H1 (cell line): ENCODE results near the gene DGKZ. TPM values are rescaled to one million over a fixed set of nuclear protein-coding genes. Genes with fewer than 3 reads are reported as not detected.

Experiments used
- ATF3 ChIP-seq: IDR thresholded peaks from 2 replicates; pipeline ENCODE4 v1.6.1; 2011; ENCODE audit warnings: low read depth, mild to moderate bottlenecking, low read length; ENCODE audit not compliant: insufficient read depth
- CEBPB ChIP-seq: IDR thresholded peaks from 2 replicates; pipeline ENCODE4 v1.6.1; 2012; ENCODE audit warnings: low read depth, low read length
- CHD1 ChIP-seq: IDR thresholded peaks from 2 replicates; pipeline ENCODE4 v1.6.1; 2012; ENCODE audit warnings: low read depth, low read length, improper control_type of control experiment
- CHD7 ChIP-seq: fragments of 300-600 bp; sonication (generic); IDR thresholded peaks from 2 replicates; pipeline ENCODE4 v1.7.1; 2012; ENCODE audit warnings: low read length, moderate library complexity, mild to moderate bottlenecking, inconsistent platforms; ENCODE audit not compliant: insufficient replicate concordance
- CREB1 ChIP-seq: IDR thresholded peaks from 2 replicates; pipeline ENCODE4 v1.6.1; 2012; ENCODE audit warnings: inconsistent platforms
- HDAC6 ChIP-seq: IDR thresholded peaks from one replicate; pipeline ENCODE4 v1.7.1; 2012; ENCODE audit warnings: low read depth, mild to moderate bottlenecking, inconsistent platforms, low read length, moderate library complexity
- PHF8 ChIP-seq: fragments of 200-600 bp; sonication (generic); conservative IDR thresholded peaks from 2 replicates; pipeline ENCODE4 v1.7.1; 2012; ENCODE audit warnings: low read depth, mild to moderate bottlenecking, inconsistent platforms, low read length, moderate library complexity
- RFX5 ChIP-seq: IDR thresholded peaks from 2 replicates; pipeline ENCODE4 v1.6.1; 2011; ENCODE audit warnings: low read depth, low read length, improper control_type of control experiment, borderline replicate concordance
- YY1 ChIP-seq: IDR thresholded peaks from 2 replicates; pipeline ENCODE4 v1.6.1; 2011; ENCODE audit warnings: low read depth, mild to moderate bottlenecking, low read length
- polyA plus RNA-seq, 7 experiments: library from polyadenylated mRNA; depleted of rRNA in 3 of 7; stranded (reverse) in 5 of 7; unstranded in 2 of 7; fragments of >200 nt in 5 of 7; fragments of 200-250 nt in 2 of 7; gene quantifications; 1 replicate in 5 of 7; 2 replicates in 1 of 7; 4 replicates in 1 of 7; pipeline versions ENCODE4 v1.2.1 to v1.2.3, GENCODE V29; 2011 to 2013; ENCODE audit warnings: missing spikeins in 2 of 7, mixed read lengths in 2 of 7
- total RNA-seq: library from RNA; stranded (reverse); fragmentation: NEBNext Ultra II Directional; extraction: Animal tissue kit (Norgen Biotek cat#: 25700); gene quantifications from 2 replicates; pipeline ENCODE4 v1.2.1, GENCODE V29; 2021

DGKZ gene
- total and polyA plus RNA-seq, 2 of the 8 experiments (the other 6 are each of a cell fraction or from before 2014, with no cell fraction given), result 84.4 to 184 TPM

GRCh38 chr11:46381819-46382645, 34.8 kb downstream of the DGKZ start (continued):
- no peak for TF ChIP-seq CHD7
- TF ChIP-seq CREB1, result no peak
- TF ChIP-seq YY1, result no peak
- TF ChIP-seq ATF3, result no peak
- TF ChIP-seq CHD1, result no peak
- TF ChIP-seq CEBPB, result no peak
- TF ChIP-seq HDAC6, result no peak
- TF ChIP-seq RFX5, result no peak
- peak; percentile 52; the same call in 1 of the 2 replicates for TF ChIP-seq PHF8
